ENCODE data around the gene BEST1.

Gene BEST1

DNA sequence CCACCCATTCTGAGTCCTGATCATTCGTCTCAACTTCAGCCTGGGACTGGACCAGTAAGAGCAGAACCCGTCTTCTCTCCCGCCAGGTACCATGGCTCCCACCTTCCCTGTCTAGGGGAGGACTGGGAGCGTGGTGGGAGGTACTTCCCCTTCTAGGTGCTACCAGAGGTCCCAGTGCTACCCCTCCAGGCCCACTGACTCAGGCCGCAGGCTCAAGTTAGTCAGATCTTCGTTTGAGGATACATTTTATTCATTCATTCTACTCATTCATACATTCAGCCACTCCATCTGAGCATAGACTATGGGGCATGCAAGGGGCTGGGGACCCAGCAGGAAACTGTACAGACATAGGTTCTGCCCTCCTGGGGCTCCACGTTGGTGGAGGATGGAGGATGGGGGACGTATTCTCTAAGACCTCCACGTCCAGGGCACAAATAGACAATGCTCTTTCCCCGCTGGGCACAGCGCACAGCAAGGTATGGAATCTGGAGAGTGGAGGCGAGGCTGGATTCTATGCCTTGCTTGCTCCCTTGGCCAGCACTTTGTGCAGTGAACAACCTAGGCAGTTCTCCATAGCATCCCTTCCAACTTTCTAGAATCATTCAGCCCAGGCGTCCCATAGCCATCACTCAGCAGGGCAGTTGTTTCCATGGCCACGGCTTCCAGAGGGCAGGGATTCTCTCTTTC lies 31.8 kb upstream of the BEST1 start:
- DNase-seq (ENCODE audit: extremely low read depth, insufficient read length), result no peak
- peaks cover 4% of the 10 kb centered on the region for H3K27me3 ChIP-seq (replicated peaks; ENCODE audit: control insufficient read depth, insufficient read depth, low read length)
- H3K36me3 ChIP-seq (ENCODE audit: control insufficient read depth, insufficient read depth, low read length), result no peaks in the 10 kb centered on the region
- no peak overlapping the region for H3K4me3 ChIP-seq (replicated peaks; ENCODE audit: low read depth, low read length)
- TF ChIP-seq, protein P1, sequence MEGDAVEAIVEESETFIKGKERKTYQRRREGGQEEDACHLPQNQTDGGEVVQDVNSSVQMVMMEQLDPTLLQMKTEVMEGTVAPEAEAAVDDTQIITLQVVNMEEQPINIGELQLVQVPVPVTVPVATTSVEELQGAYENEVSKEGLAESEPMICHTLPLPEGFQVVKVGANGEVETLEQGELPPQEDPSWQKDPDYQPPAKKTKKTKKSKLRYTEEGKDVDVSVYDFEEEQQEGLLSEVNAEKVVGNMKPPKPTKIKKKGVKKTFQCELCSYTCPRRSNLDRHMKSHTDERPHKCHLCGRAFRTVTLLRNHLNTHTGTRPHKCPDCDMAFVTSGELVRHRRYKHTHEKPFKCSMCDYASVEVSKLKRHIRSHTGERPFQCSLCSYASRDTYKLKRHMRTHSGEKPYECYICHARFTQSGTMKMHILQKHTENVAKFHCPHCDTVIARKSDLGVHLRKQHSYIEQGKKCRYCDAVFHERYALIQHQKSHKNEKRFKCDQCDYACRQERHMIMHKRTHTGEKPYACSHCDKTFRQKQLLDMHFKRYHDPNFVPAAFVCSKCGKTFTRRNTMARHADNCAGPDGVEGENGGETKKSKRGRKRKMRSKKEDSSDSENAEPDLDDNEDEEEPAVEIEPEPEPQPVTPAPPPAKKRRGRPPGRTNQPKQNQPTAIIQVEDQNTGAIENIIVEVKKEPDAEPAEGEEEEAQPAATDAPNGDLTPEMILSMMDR (IDR thresholded peaks at IDR 0.05; ENCODE audit: insufficient read depth, low read length, poor library complexity, severe bottlenecking), result no peak

GRCh38 chr11:61918938-61919704 lies 31.0 kb upstream of the BEST1 start:
- TF ChIP-seq, protein P1 (IDR thresholded peaks at IDR 0.05; ENCODE audit: insufficient read depth, low read length, poor library complexity, severe bottlenecking), result no peak
- no peaks in the 10 kb centered on the region for H3K36me3 ChIP-seq (ENCODE audit: control insufficient read depth, insufficient read depth, low read length)
- no peak overlapping the region for H3K4me3 ChIP-seq (replicated peaks; ENCODE audit: low read depth, low read length)
- no peak for DNase-seq (ENCODE audit: extremely low read depth, insufficient read length)
- peaks cover 4% of the 10 kb centered on the region for H3K27me3 ChIP-seq (replicated peaks; ENCODE audit: control insufficient read depth, insufficient read depth, low read length)

- Histone ChIP-seq H3K27me3 (replicated peaks; ENCODE audit: control insufficient read depth, insufficient read depth, low read length) (peaks cover 4% of the 10 kb centered on the region), H3K4me3 (replicated peaks; ENCODE audit: low read depth, low read length) (no peak overlapping the region), H3K36me3 (ENCODE audit: control insufficient read depth, insufficient read depth, low read length) (no peaks in the 10 kb centered on the region)
- TF ChIP-seq, protein P1 (IDR thresholded peaks at IDR 0.05; ENCODE audit: insufficient read depth, low read length, poor library complexity, severe bottlenecking), result no peak
- DNase-seq (ENCODE audit: extremely low read depth, insufficient read length), result no peak
Observed at GRCh38 chr11:61919705-61920631, 30.2 kb upstream of the BEST1 start.

GRCh38 chr11:61921446-61921845 lies 28.7 kb upstream of the BEST1 start:
- TF ChIP-seq, protein P1 (IDR thresholded peaks at IDR 0.05; ENCODE audit: insufficient read depth, low read length, poor library complexity, severe bottlenecking), result no peak
- no peak for DNase-seq (ENCODE audit: extremely low read depth, insufficient read length)
- H3K4me3 ChIP-seq (replicated peaks; ENCODE audit: low read depth, low read length), result no peak overlapping the region
- H3K27me3 ChIP-seq (replicated peaks; ENCODE audit: control insufficient read depth, insufficient read depth, low read length), result peaks cover 3% of the 10 kb centered on the region
- no peaks in the 10 kb centered on the region for H3K36me3 ChIP-seq (ENCODE audit: control insufficient read depth, insufficient read depth, low read length)

GRCh38 chr11:61922539-61922938 lies 27.6 kb upstream of the BEST1 start:
- Histone ChIP-seq H3K4me3 (replicated peaks; ENCODE audit: low read depth, low read length) (no peak overlapping the region), H3K36me3 (ENCODE audit: control insufficient read depth, insufficient read depth, low read length) (no peaks in the 10 kb centered on the region), H3K27me3 (replicated peaks; ENCODE audit: control insufficient read depth, insufficient read depth, low read length) (peaks cover 3% of the 10 kb centered on the region)
- DNase-seq (ENCODE audit: extremely low read depth, insufficient read length), result no peak
- TF ChIP-seq, protein P1 (IDR thresholded peaks at IDR 0.05; ENCODE audit: insufficient read depth, low read length, poor library complexity, severe bottlenecking), result no peak

Data from GM06990 (cell line).